Fibroblast of villous mesenchyme (primary cell): ENCODE measurements around the gene AXDND1. TPM values are rescaled to one million over a fixed set of nuclear protein-coding genes. Genes with fewer than 3 reads are reported as not detected.

ENCODE experiments used
- DNase-seq: peaks from one replicate; pipeline ENCODE4 v3.0.0-alpha.2; 2010; ENCODE audit warnings: low read depth
- H3K4me3 ChIP-seq: 2 replicates; pipeline ENCODE4 v1.5.1; 2011; ENCODE audit warnings: low read depth, mild to moderate bottlenecking, low read length
- total RNA-seq: library from RNA; depleted of rRNA; stranded (reverse); fragments of >200 nt; gene quantifications from 2 replicates; pipeline ENCODE4 v1.2.3, GENCODE V29; 2012
- TF ChIP-seq, protein P1 (sequence below): IDR thresholded peaks from 2 replicates; pipeline ENCODE4 v1.5.1; 2012; ENCODE audit warnings: low read depth, mild to moderate bottlenecking, low read length; ENCODE audit not compliant: insufficient read depth

AXDND1 gene
- total RNA-seq, 1 donor, result not detected

DNA sequence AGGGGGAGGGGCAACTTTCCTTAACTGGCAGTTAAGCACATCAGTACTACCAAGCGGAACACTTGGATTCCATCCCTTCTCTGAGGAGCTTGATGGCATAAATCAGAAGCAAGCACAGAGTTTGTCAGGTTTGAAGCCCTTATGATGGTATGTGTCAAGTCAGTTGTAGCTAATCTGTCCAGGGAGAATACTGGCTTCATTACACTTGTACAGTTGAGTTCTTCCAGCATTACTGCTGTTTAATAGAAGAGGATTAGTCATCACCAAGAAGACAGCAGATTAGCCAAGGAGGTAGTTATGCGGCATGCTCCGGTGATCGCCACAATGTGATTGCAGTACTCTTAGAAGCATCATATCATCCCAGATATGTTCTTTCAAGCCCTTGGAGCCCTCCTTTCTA lies 223.7 kb downstream of the AXDND1 start:
- no peak for DNase-seq
- TF ChIP-seq, protein P1, sequence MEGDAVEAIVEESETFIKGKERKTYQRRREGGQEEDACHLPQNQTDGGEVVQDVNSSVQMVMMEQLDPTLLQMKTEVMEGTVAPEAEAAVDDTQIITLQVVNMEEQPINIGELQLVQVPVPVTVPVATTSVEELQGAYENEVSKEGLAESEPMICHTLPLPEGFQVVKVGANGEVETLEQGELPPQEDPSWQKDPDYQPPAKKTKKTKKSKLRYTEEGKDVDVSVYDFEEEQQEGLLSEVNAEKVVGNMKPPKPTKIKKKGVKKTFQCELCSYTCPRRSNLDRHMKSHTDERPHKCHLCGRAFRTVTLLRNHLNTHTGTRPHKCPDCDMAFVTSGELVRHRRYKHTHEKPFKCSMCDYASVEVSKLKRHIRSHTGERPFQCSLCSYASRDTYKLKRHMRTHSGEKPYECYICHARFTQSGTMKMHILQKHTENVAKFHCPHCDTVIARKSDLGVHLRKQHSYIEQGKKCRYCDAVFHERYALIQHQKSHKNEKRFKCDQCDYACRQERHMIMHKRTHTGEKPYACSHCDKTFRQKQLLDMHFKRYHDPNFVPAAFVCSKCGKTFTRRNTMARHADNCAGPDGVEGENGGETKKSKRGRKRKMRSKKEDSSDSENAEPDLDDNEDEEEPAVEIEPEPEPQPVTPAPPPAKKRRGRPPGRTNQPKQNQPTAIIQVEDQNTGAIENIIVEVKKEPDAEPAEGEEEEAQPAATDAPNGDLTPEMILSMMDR, result no peak
- no peak overlapping the region for H3K4me3 ChIP-seq

DNA sequence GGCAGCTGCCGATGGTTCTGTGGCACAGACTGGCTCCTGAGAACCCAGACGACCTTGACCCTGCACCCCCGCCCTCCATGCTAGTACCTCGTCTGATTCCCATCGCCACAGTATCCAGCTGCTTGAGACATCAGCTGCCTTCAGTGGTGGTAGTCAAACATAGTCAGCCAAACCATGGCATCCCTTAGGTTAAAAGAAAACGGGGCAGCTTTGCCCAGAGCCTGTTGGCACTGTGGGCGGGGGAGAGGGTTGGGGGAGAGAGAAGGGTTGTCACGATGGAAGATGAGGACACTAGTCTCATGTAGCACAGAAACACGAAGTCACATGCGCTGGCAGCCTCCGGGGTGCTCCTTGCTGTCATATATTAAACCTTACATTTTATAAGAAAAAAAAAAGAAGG lies 224.9 kb downstream of the AXDND1 start:
- DNase-seq, result no peak
- TF ChIP-seq, protein P1, result no peak
- no peak overlapping the region for H3K4me3 ChIP-seq

DNA sequence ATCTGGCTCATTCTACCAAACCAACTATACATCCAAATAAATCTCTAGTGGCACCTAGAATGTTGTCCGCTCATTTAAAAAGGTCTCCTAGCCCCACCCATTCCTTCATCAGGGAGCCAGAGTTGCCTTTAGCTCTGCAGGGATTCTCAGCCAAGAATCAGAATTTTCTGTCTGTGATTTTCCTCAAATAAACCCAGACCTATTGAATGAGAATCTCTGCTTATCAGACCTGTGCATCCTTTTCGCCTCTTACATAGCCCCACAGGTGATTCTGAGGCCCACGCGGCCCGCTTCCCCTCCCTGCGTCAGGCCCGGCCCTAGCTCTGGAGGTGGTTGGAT lies 225.5 kb downstream of the AXDND1 start:
- no peak overlapping the region for H3K4me3 ChIP-seq
- TF ChIP-seq, protein P1, result no peak
- DNase-seq, result no peak

DNA sequence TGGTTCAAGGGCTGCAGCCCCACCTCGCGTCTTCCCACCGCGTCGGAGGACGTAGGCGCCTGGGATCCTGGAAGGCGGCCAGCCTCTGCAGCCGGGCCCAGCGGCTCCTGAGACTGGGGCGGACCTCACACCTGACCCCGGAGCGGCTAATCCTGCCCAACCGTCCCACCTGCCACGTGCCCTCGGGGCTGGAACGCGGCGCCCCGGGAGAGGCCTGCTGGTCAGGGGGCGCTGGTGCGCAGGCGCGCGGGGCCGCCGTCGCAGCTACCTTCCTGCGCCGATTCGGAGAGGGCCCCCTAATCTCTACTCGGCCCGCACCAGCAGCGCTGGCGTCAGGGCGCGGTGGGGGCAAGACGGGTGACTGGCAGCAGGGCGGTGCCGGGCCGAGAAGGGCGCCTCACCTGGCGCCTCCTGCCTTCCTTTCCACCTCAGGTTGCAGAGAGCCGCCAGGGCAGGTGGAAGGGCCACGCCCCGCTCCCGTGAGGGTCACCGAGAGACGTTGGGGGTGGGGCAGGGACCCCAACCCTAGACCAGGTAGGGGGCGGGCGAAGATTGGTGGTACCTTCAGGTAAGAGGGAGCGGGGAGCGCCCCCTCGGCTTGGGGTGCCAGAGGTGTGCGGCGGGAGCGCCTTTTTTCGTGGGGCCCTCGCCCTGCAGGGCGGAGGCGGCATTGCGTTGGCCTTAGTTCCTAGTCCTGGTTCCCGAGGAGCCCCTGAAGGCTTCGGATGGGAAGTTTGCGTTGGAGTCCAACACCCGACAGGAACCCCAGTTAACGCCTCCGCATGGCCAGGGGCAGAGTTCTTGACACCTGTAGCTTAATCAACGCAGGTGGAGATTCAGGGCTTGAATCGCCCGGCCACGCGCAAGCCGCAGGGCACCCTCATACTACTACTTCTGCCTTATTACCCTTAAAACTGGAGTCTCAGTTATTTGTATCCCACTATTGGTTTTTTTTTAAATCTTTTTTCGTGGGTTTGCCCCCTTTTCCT lies 226.1 kb downstream of the AXDND1 start, which contains the start of gene TDRD5:
Gene TDRD5 (plus strand): TSS at position 241 of the 989 bp plus-strand sequence. CDS start 784 bp downstream, outside the sequence.
- no peak for DNase-seq
- H3K4me3 ChIP-seq, result no peak within 1 kb of the TSS
- TF ChIP-seq, protein P1, result no peak

DNA sequence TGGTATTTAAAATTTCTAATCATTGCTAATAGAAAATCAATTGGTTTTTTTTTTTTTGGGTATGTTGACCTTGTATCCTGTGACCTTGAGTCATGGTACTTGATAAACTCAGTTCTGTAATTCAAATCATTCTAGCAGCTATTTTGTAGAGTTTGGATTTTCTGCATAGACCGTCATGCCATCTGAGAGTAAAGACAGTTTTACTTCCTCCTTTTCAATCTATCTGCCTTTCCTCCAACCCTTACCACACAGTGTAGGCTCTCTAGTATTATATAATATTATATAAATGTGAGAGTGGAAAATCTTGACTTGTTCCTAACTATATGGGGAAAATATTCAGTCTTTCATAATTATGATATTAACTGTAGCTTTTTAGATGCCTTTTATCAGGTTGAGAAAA lies 232.9 kb downstream of the AXDND1 start:
- H3K4me3 ChIP-seq, result no peak overlapping the region
- no peak for DNase-seq
- TF ChIP-seq, protein P1, result no peak

DNA sequence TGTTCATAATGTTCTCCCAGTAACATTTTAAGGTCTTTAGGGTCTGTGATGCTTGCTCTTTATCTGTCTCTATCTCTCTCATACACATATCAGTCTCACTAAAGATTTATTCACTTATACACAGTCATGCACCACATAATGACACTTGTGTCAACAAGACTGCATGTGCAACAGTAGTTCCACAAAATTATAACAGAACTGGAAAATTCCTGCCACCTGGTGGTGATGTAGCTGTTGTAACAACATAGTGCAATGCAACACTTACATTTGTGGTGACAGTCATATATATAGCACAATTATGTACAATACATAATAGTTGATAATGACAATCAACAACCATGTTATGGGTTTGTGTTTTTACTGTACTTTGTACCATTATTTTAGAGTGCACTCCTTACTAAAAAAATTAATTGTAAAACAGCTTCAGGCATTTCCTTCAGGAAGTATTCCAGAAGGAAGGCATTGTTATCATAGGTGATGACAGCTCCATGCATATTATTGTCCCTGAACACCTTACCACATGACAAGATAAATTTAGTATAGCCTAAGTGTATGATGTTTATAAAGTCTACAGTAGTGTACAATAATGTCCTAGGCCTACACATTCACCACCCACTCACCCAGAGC lies 234.0 kb downstream of the AXDND1 start:
- no peak overlapping the region for H3K4me3 ChIP-seq
- TF ChIP-seq, protein P1, result peak; percentile 48
- DNase-seq, result peak; percentile 37
